CD14-positive monocyte (primary cell): ENCODE data around the gene DLGAP1. TPM values are rescaled to one million over a fixed set of nuclear protein-coding genes. Genes with fewer than 3 reads are reported as not detected.

Experiments
- DNase-seq, 3 donors: peaks; one replicate each; pipeline ENCODE4 v3.0.0-alpha.2; 2011 to 2022
- H2AFZ ChIP-seq: 2 replicates; pipeline ENCODE4 v1.6.0; 2012; ENCODE audit warnings: mild to moderate bottlenecking, low read depth, low read length, inconsistent platforms; ENCODE audit not compliant: insufficient read depth, poor library complexity, severe bottlenecking
- H3K27ac ChIP-seq, 2 donors: 1 replicate in 1 of 2; 2 replicates in 1 of 2; pipeline ENCODE4 v1.5.1; 2012 to 2013; ENCODE audit warnings: low read length in 2 of 2, control low read depth in 1 of 2, inconsistent platforms in 1 of 2, low read depth in 1 of 2, mild to moderate bottlenecking in 1 of 2
- H3K27me3 ChIP-seq, 2 donors: one replicate each; pipeline versions ENCODE4 v1.6.0 to v1.6.1; 2011 to 2013; ENCODE audit warnings: low read length in 2 of 2; ENCODE audit not compliant: control insufficient read depth in 2 of 2, insufficient read depth in 2 of 2
- H3K36me3 ChIP-seq, 2 donors: replicated peaks in 1 of 2; 1 replicate in 1 of 2; 2 replicates in 1 of 2; pipeline versions ENCODE4 v1.5.1 to v1.6.1; 2012 to 2013; ENCODE audit warnings: low read length in 2 of 2, control low read depth in 1 of 2, inconsistent platforms in 1 of 2, mild to moderate bottlenecking in 1 of 2; ENCODE audit not compliant: insufficient read depth in 2 of 2, control insufficient read depth in 1 of 2
- H3K4me1 ChIP-seq, 2 donors: 1 replicate in 1 of 2; 2 replicates in 1 of 2; pipeline versions ENCODE4 v1.5.1 to v1.6.1; 2012 to 2013; ENCODE audit warnings: low read length in 2 of 2, control low read depth in 1 of 2, inconsistent platforms in 1 of 2, mild to moderate bottlenecking in 1 of 2, moderate library complexity in 1 of 2; ENCODE audit not compliant: insufficient read depth in 2 of 2, control insufficient read depth in 1 of 2
- H3K4me2 ChIP-seq: replicated peaks from 2 replicates; pipeline ENCODE3; 2012; ENCODE audit warnings: low read length, moderate library complexity, mild to moderate bottlenecking; ENCODE audit not compliant: poor library complexity, severe bottlenecking; ENCODE audit errors: extremely low read depth
- H3K4me3 ChIP-seq, 3 experiments: fragments of 200-600 bp in 1 of 3; sonication (generic) in 1 of 3; replicated peaks in 1 of 3; 1 replicate in 2 of 3; 2 replicates in 1 of 3; pipeline ENCODE4 v1.5.1; 2011 to 2013; ENCODE audit warnings: low read length in 3 of 3, mild to moderate bottlenecking in 3 of 3, control low read depth in 2 of 3, low read depth in 2 of 3, inconsistent platforms in 1 of 3, moderate library complexity in 1 of 3
- H3K79me2 ChIP-seq: 2 replicates; pipeline ENCODE4 v1.6.0; 2012; ENCODE audit warnings: mild to moderate bottlenecking, control low read depth, inconsistent platforms, low read length, moderate library complexity; ENCODE audit not compliant: insufficient read depth
- H3K9ac ChIP-seq: 2 replicates; pipeline ENCODE4 v1.6.0; 2017; ENCODE audit warnings: low read length, mild to moderate bottlenecking; ENCODE audit not compliant: insufficient read depth, poor library complexity, severe bottlenecking
- H3K9me3 ChIP-seq, 2 donors: replicated peaks in 1 of 2; 1 replicate in 1 of 2; 2 replicates in 1 of 2; pipeline versions ENCODE4 v1.5.1 to v1.6.1; 2012 to 2013; ENCODE audit warnings: low read length in 2 of 2, control low read depth in 1 of 2; ENCODE audit not compliant: control insufficient read depth in 1 of 2, insufficient read depth in 1 of 2
- H4K20me1 ChIP-seq: 2 replicates; pipeline ENCODE4 v1.6.0; 2012; ENCODE audit warnings: mild to moderate bottlenecking, low read length, control low read depth, moderate library complexity; ENCODE audit not compliant: insufficient read depth
- H3K27ac Mint-ChIP-seq, 7 donors: one replicate each; pipeline ENCODE4 v1.8.0; 2020; ENCODE audit warnings: mild to moderate bottlenecking in 7 of 7, mixed read lengths in 7 of 7, moderate library complexity in 6 of 7, inconsistent platforms in 2 of 7
- H3K27me3 Mint-ChIP-seq, 3 donors: one replicate each; pipeline ENCODE4 v1.8.0; 2021 to 2022; ENCODE audit warnings: low read depth in 3 of 3, mild to moderate bottlenecking in 3 of 3, mixed read lengths in 3 of 3, moderate library complexity in 3 of 3, inconsistent platforms in 1 of 3
- H3K36me3 Mint-ChIP-seq, 2 donors: one replicate each; pipeline ENCODE4 v1.8.0; 2020; ENCODE audit warnings: mixed read lengths in 2 of 2, inconsistent platforms in 1 of 2, mild to moderate bottlenecking in 1 of 2
- H3K4me1 Mint-ChIP-seq: one replicate; pipeline ENCODE4 v1.8.0; 2020; ENCODE audit warnings: mild to moderate bottlenecking, mixed read lengths
- H3K4me3 Mint-ChIP-seq, 2 donors: one replicate each; pipeline ENCODE4 v1.8.0; 2020; ENCODE audit warnings: mild to moderate bottlenecking in 2 of 2, mixed read lengths in 2 of 2, moderate library complexity in 1 of 2
- H3K9me3 Mint-ChIP-seq, 7 donors: one replicate each; pipeline ENCODE4 v1.8.0; 2020 to 2022; ENCODE audit warnings: mixed read lengths in 7 of 7, mild to moderate bottlenecking in 6 of 7, moderate library complexity in 6 of 7, inconsistent platforms in 2 of 7
- CTCF ChIP-seq: fragments of 200-600 bp; IDR thresholded peaks from one replicate; pipeline ENCODE4 v1.8.0; 2022; ENCODE audit warnings: antibody characterized with exemption, mild to moderate bottlenecking
- WGBS: methylation state at CpG from one replicate; pipeline ENCODE4 v1.1.5; 2013; ENCODE audit warnings: missing lambda C conversion rate; ENCODE audit not compliant: insufficient coverage; 5-methylcytosine and 5-hydroxymethylcytosine counted together
- intact Hi-C, 2 donors: fragments of 100-400 bp; cut with micrococcal nuclease; formaldehyde crosslinking; loops; one replicate each; pipeline versions ENCODE4 v1.15.0 to v1.15.1; 2023
- polyA plus RNA-seq, 3 donors: library from polyadenylated mRNA; depleted of rRNA in 1 of 3; unstranded in 2 of 3; stranded (reverse) in 1 of 3; fragments of 300-500 nt in 2 of 3; fragments of >200 nt in 1 of 3; fragmentation: Illumina TruSeq in 2 of 3; gene quantifications; 1 replicate in 2 of 3; 2 replicates in 1 of 3; pipeline ENCODE4 v1.2.3, GENCODE V29; 2012 to 2021

DLGAP1 gene
- polyA plus RNA-seq, 3 donors = 0.09 to 0.42 TPM; not detected in 1

GRCh38 chr18:3623769-3624545, 831.1 kb downstream of the DLGAP1 start:
- Histone ChIP-seq H2AFZ (peak overlapping the region; percentile 44), H3K9ac (no peak overlapping the region)

More at GRCh38 chr18:3623769-3624545, 831.1 kb downstream of the DLGAP1 start:
- Histone ChIP-seq H3K79me2 (no peaks in the 10 kb centered on the region), H3K4me2 (no peak overlapping the region), H3K4me1 (no peaks in the 10 kb centered on the region), H3K27me3 (no peaks in the 10 kb centered on the region), H3K4me3 (no peak overlapping the region), H3K9me3 (no peaks in the 10 kb centered on the region), H3K36me3 (no peaks in the 10 kb centered on the region), H4K20me1 (no peaks in the 10 kb centered on the region), H3K27ac (no peak overlapping the region)
- Mint-ChIP-seq H3K27ac (no peak overlapping the region), H3K4me3 (peak overlapping the region in 1 of 2 donors; percentile 35), H3K27me3 (peaks cover 2 to 3% (median 3%) of the 10 kb centered on the region in 3 donors), H3K9me3 (no peaks in the 10 kb centered on the region), H3K4me1 (peaks cover 17% of the 10 kb centered on the region), H3K36me3 (no peaks in the 10 kb centered on the region)
- peak in 1 of 3 donors; percentile 10 for DNase-seq
- 73% methylated on average over 23 of the region's 30 CpGs for WGBS
- no peak for TF ChIP-seq CTCF
- intact Hi-C loops = no loop called here
